A673 (cell line): ENCODE data around the gene MAP1LC3B2. TPM values are rescaled to one million over a fixed set of nuclear protein-coding genes. Genes with fewer than 3 reads are reported as not detected.

Experiments used
- BruUV-seq: library from RNA; stranded (reverse); fragments of 400-500 nt; replicated peaks from 2 replicates; lab custom pipeline; 2021; lab: Mats Ljungman, UMichigan
- CTCF ChIA-PET: fragments of 300-600 bp; sonication (Branson Sonifier 250); formaldehyde crosslinking; loops from one replicate; lab custom pipeline; 2022; ENCODE audit warnings: antibody characterized with exemption; lab: Charles Lee
- POLR2A ChIA-PET: fragments of 300-600 bp; sonication (Branson Sonifier 250); formaldehyde crosslinking; loops from one replicate; lab custom pipeline; 2022; ENCODE audit warnings: antibody characterized with exemption; ENCODE audit not compliant: low non-redundant PET; lab: Charles Lee
- DNase-seq: peaks from one replicate; pipeline ENCODE4 v3.0.0-alpha.2; 2015; ENCODE audit warnings: low spot score
- H3K27ac ChIP-seq: fragments of 200-600 bp; sonication (generic); 2 replicates; pipeline ENCODE4 v1.5.1; 2016; ENCODE audit warnings: mixed run types, low read depth, mild to moderate bottlenecking, mixed read lengths, antibody characterized with exemption, low read length; ENCODE audit not compliant: poor library complexity, severe bottlenecking
- H3K27me3 ChIP-seq: fragments of 200-600 bp; sonication (generic); replicated peaks from 2 replicates; pipeline ENCODE4 v1.6.1; 2017; ENCODE audit warnings: mixed run types, low read depth, mild to moderate bottlenecking, mixed read lengths, antibody characterized with exemption, low read length; ENCODE audit not compliant: insufficient read depth, poor library complexity
- H3K36me3 ChIP-seq: fragments of 200-600 bp; sonication (generic); 2 replicates; pipeline ENCODE4 v1.6.1; 2016; ENCODE audit warnings: mixed run types, mild to moderate bottlenecking, mixed read lengths, antibody characterized with exemption, low read length; ENCODE audit not compliant: insufficient read depth, poor library complexity, severe bottlenecking
- H3K4me1 ChIP-seq: fragments of 200-600 bp; sonication (generic); 2 replicates; pipeline ENCODE4 v1.6.1; 2017; ENCODE audit warnings: mixed run types, mild to moderate bottlenecking, mixed read lengths, antibody characterized with exemption, low read length; ENCODE audit not compliant: insufficient read depth, poor library complexity, severe bottlenecking
- H3K4me3 ChIP-seq: fragments of 200-600 bp; sonication (generic); 2 replicates; pipeline ENCODE4 v1.5.1; 2016; ENCODE audit warnings: low read depth, mixed run types, mild to moderate bottlenecking, mixed read lengths, low read length; ENCODE audit not compliant: poor library complexity, severe bottlenecking
- H3K9me3 ChIP-seq: fragments of 200-600 bp; sonication (generic); 2 replicates; pipeline ENCODE4 v1.6.1; 2016; ENCODE audit warnings: mixed run types, low read depth, mild to moderate bottlenecking, mixed read lengths, antibody characterized with exemption, low read length; ENCODE audit not compliant: poor library complexity, severe bottlenecking
- EZH2 ChIP-seq: fragments of 200-600 bp; sonication (generic); IDR thresholded peaks from 2 replicates; pipeline ENCODE4 v1.6.1; 2017; ENCODE audit warnings: borderline replicate concordance, low read depth, mild to moderate bottlenecking, mixed read lengths, antibody characterized with exemption, low read length; ENCODE audit not compliant: poor library complexity, severe bottlenecking
- intact Hi-C: fragments of 100-400 bp; cut with micrococcal nuclease; formaldehyde crosslinking; loops from one replicate; pipeline ENCODE4 v1.10.0; 2022; ENCODE audit not compliant: unreplicated experiment
- total RNA-seq: library from RNA; stranded (reverse); gene quantifications from 2 replicates; pipeline ENCODE4 v1.2.3, GENCODE V29; 2021
- TF ChIP-seq, protein P1 (sequence below): fragments of 300-800, 200-600 bp; sonication (generic); conservative IDR thresholded peaks from 2 replicates; pipeline ENCODE4 v1.5.1; 2017; ENCODE audit warnings: low read depth, mild to moderate bottlenecking, antibody characterized with exemption, low read length, moderate library complexity, mixed read lengths

MAP1LC3B2 gene
- total RNA-seq, 1 experiment from 2014 or later = 1.7 TPM

DNA sequence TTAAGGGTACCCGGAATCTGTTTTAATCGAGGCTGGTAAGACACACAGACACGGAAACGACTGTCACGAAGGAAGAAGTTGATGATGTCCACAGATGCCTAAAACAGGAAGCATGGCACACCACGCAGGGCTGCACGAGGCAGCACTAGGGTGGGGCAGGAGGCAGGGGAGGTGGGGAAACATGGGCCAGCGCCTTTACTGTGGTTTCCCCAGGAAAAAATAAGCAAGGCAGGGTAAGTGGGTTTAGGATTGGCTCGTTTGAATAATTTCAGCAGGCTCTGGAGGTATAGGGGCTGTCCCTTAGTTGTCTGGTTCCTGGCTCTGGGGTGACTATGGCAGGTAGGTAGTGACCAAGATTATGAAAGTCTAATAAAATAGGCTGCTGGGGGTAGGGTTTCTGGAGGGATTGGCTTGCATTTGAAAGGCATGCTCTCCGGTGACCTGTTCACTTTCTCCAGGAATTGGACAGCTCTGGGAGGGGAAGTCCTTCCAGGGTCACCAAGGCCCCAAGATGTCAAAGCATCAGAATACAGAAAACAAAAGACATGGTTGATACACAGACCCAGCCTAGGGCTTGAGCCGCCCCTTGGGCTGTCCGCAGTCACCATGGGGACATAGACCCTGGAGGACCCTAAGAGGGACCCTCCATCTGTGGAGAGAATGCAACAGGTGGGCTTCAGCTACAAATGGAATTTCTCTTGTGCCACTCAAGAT is 35.3 kb downstream of the MAP1LC3B2 start:
- POLR2A ChIA-PET = no interaction called here
- Histone ChIP-seq H3K27me3 (no peaks in the 10 kb centered on the region), H3K36me3 (no peaks in the 10 kb centered on the region), H3K4me1 (peaks cover 17% of the 10 kb centered on the region), H3K27ac (no peak overlapping the region), H3K4me3 (no peak overlapping the region), H3K9me3 (no peaks in the 10 kb centered on the region)
- intact Hi-C loops = no loop called here
- CTCF ChIA-PET = no interaction called here
- BruUV-seq = no TSS peak
- DNase-seq = no peak
- TF ChIP-seq, protein P1, sequence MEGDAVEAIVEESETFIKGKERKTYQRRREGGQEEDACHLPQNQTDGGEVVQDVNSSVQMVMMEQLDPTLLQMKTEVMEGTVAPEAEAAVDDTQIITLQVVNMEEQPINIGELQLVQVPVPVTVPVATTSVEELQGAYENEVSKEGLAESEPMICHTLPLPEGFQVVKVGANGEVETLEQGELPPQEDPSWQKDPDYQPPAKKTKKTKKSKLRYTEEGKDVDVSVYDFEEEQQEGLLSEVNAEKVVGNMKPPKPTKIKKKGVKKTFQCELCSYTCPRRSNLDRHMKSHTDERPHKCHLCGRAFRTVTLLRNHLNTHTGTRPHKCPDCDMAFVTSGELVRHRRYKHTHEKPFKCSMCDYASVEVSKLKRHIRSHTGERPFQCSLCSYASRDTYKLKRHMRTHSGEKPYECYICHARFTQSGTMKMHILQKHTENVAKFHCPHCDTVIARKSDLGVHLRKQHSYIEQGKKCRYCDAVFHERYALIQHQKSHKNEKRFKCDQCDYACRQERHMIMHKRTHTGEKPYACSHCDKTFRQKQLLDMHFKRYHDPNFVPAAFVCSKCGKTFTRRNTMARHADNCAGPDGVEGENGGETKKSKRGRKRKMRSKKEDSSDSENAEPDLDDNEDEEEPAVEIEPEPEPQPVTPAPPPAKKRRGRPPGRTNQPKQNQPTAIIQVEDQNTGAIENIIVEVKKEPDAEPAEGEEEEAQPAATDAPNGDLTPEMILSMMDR = no peak
- TF ChIP-seq EZH2 = no peak

DNA sequence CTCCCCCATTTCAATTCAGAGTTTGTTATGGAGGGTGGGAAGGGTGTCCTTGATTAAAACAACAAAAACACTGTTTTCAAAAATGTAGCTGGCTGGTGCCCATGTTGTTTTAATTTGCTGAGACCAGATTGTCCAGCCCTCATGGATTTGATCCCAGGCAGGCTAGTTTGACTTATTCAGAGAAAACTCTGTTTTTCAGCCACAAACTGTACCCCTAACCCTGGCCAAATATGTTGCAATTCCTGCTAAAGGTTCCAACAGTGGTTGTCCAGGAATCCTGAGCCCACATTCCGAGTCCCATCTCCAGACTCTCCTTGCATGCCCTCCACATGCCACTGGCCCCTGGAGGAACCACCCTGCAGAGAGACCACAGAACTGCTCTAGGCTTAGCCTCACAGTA is 36.0 kb downstream of the MAP1LC3B2 start:
- DNase-seq = no peak
- Histone ChIP-seq H3K27me3 (no peaks in the 10 kb centered on the region), H3K27ac (no peak overlapping the region), H3K4me1 (peaks cover 17% of the 10 kb centered on the region), H3K9me3 (no peaks in the 10 kb centered on the region), H3K36me3 (no peaks in the 10 kb centered on the region), H3K4me3 (no peak overlapping the region)
- no peak for TF ChIP-seq EZH2
- TF ChIP-seq, protein P1 = no peak
- intact Hi-C loops = no loop called here
- CTCF ChIA-PET = no interaction called here
- BruUV-seq = no TSS peak
- POLR2A ChIA-PET = no interaction called here

DNA sequence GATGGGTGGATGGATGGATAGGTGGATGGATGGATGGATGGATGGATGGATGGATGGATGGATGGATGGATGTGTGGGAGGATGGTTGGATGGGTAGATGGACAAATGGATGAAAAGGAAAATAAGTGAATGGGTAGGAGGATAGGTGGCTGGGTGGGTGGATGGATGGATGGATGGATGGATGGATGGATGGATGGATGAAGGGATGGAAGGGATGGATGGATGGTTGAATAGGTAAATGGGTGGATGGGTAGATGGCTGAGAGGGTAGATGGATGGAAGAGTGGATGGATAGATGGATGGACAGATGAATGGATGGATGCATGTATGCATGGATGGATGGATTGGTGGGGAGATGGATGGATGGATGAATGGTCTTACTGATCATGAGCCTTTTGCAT is 36.5 kb downstream of the MAP1LC3B2 start:
- H3K27me3 ChIP-seq = no peaks in the 10 kb centered on the region
- peaks cover 14% of the 10 kb centered on the region for H3K4me1 ChIP-seq
- no peak overlapping the region for H3K27ac ChIP-seq
- no peak overlapping the region for H3K4me3 ChIP-seq
- ChIA-PET CTCF (no interaction called here), POLR2A (no interaction called here)
- no peak for DNase-seq
- no peaks in the 10 kb centered on the region for H3K36me3 ChIP-seq
- TF ChIP-seq, protein P1 = no peak
- TF ChIP-seq EZH2 = no peak
- no peaks in the 10 kb centered on the region for H3K9me3 ChIP-seq
- intact Hi-C loops = no loop called here
- BruUV-seq = no TSS peak
